HepG2 (cell line): ENCODE data around the gene SLC28A1. TPM values are rescaled to one million over a fixed set of nuclear protein-coding genes. Genes with fewer than 3 reads are reported as not detected.

Experiments used
- ASH2L ChIP-seq: fragments of 300-600, 200-600 bp; sonication (generic); IDR thresholded peaks from 2 replicates; pipeline ENCODE4 v1.7.0; 2017; ENCODE audit warnings: low read depth, mild to moderate bottlenecking, moderate library complexity, mixed read lengths, low read length; ENCODE audit not compliant: insufficient read length
- BCL6 ChIP-seq: IDR thresholded peaks from 2 replicates; pipeline ENCODE4 v1.6.1; 2016; ENCODE audit warnings: missing genetic modification reagents, missing compliant biosample characterization
- BHLHE40 ChIP-seq: IDR thresholded peaks from 2 replicates; pipeline ENCODE4 v1.6.1; 2011; ENCODE audit warnings: low read length, improper control_type of control experiment
- EHMT2 ChIP-seq: fragments of 200-600 bp; sonication (generic); IDR thresholded peaks from 2 replicates; pipeline ENCODE4 v1.7.0; 2017; ENCODE audit warnings: antibody characterized with exemption, low read depth, low read length, borderline replicate concordance
- ETV6 ChIP-seq: sonication (generic); formaldehyde crosslinking; conservative IDR thresholded peaks from 2 replicates; pipeline ENCODE4 v1.4.0; 2020; ENCODE audit warnings: missing genetic modification reagents
- FOXM1 ChIP-seq: sonication (generic); formaldehyde crosslinking; IDR thresholded peaks from 2 replicates; pipeline ENCODE4 v1.5.0; 2020; ENCODE audit warnings: missing genetic modification reagents
- KDM1A ChIP-seq: IDR thresholded peaks from 2 replicates; pipeline ENCODE4 v1.6.1; 2016; ENCODE audit warnings: missing compliant biosample characterization
- MIXL1 ChIP-seq: IDR thresholded peaks from 2 replicates; pipeline ENCODE4 v1.6.1; 2016
- MXD4 ChIP-seq: IDR thresholded peaks from 2 replicates; pipeline ENCODE4 v1.6.1; 2016; ENCODE audit warnings: mild to moderate bottlenecking, missing biosample characterization, missing genetic modification reagents
- NR2F2 ChIP-seq: IDR thresholded peaks from 2 replicates; pipeline ENCODE4 v1.6.1; 2012; ENCODE audit warnings: low read depth, inconsistent platforms, borderline replicate concordance
- RBAK ChIP-seq: sonication (generic); formaldehyde crosslinking; IDR thresholded peaks from 2 replicates; pipeline ENCODE4 v1.5.1; 2020; ENCODE audit warnings: mild to moderate bottlenecking, missing genetic modification reagents
- SMAD9 ChIP-seq: sonication (generic); formaldehyde crosslinking; IDR thresholded peaks from 2 replicates; pipeline ENCODE4 v1.5.1; 2020; ENCODE audit warnings: mild to moderate bottlenecking, missing genetic modification reagents
- STAG1 ChIP-seq: sonication (generic); formaldehyde crosslinking; IDR thresholded peaks from 2 replicates; pipeline ENCODE4 v1.4.0; 2020; ENCODE audit warnings: missing genetic modification reagents
- TBX3 ChIP-seq: fragments of 450-650 bp; IDR thresholded peaks from 2 replicates; pipeline ENCODE4 v1.6.1; 2017; ENCODE audit warnings: antibody characterized with exemption, mild to moderate bottlenecking, inconsistent platforms, borderline replicate concordance
- THYN1 ChIP-seq: sonication (generic); formaldehyde crosslinking; IDR thresholded peaks from 2 replicates; pipeline ENCODE4 v1.8.1; 2023; ENCODE audit warnings: low read depth, mild to moderate bottlenecking, moderate library complexity, missing genetic modification reagents, borderline replicate concordance
- ZFP36L1 ChIP-seq: sonication (generic); formaldehyde crosslinking; IDR thresholded peaks from 2 replicates; pipeline ENCODE4 v1.8.0; 2022; ENCODE audit warnings: mild to moderate bottlenecking, missing genetic modification reagents, moderate library complexity
- ZNF329 ChIP-seq: sonication (generic); formaldehyde crosslinking; IDR thresholded peaks from 2 replicates; pipeline ENCODE4 v1.9.0; 2021; ENCODE audit warnings: low read depth, mild to moderate bottlenecking, missing genetic modification reagents
- ZNF335 ChIP-seq: sonication (generic); formaldehyde crosslinking; IDR thresholded peaks from 2 replicates; pipeline ENCODE4 v1.4.0; 2020; ENCODE audit warnings: missing genetic modification reagents
- ZNF619 ChIP-seq: sonication (generic); formaldehyde crosslinking; IDR thresholded peaks from 2 replicates; pipeline ENCODE4 v1.4.0; 2020; ENCODE audit warnings: mild to moderate bottlenecking, missing genetic modification reagents
- ZNF766 ChIP-seq: sonication (generic); formaldehyde crosslinking; IDR thresholded peaks from 2 replicates; pipeline ENCODE4 v1.5.0; 2020; ENCODE audit warnings: missing genetic modification reagents, borderline replicate concordance
- ZSCAN30 ChIP-seq: sonication (generic); formaldehyde crosslinking; IDR thresholded peaks from 2 replicates; pipeline ENCODE4 v1.5.0; 2020; ENCODE audit warnings: mild to moderate bottlenecking, missing genetic modification reagents
- polyA plus RNA-seq, 8 experiments: library from polyadenylated mRNA; depleted of rRNA in 3 of 8; stranded (reverse) in 7 of 8; unstranded in 1 of 8; fragments of >200 nt; fragmentation: Illumina TruSeq in 4 of 8; extraction: Trizol in 4 of 8; gene quantifications; 2 replicates each; pipeline versions ENCODE4 v1.2.1 to v1.2.3, GENCODE V29; 2011 to 2016; ENCODE audit warnings: low read depth in 4 of 8, missing spikeins in 1 of 8, mixed read lengths in 1 of 8; ENCODE audit not compliant: insufficient read depth in 1 of 8
- total RNA-seq, 5 experiments: library from RNA; depleted of rRNA; stranded (reverse); fragments of >200 nt; fragmentation: Illumina TruSeq; extraction: Trizol; gene quantifications; 2 replicates each; pipeline ENCODE4 v1.2.3, GENCODE V29; 2016; ENCODE audit warnings: low read depth in 1 of 5
- TF ChIP-seq, protein P1 (sequence below): sonication (generic); formaldehyde crosslinking; IDR thresholded peaks from 2 replicates; pipeline ENCODE4 v1.4.0; 2020; ENCODE audit warnings: missing genetic modification reagents, borderline replicate concordance
- TF ChIP-seq, protein P2 (sequence below): sonication (generic); formaldehyde crosslinking; conservative IDR thresholded peaks from 2 replicates; pipeline ENCODE4 v1.4.0; 2020; ENCODE audit warnings: missing genetic modification reagents
- TF ChIP-seq, protein P3 (sequence below): sonication (generic); formaldehyde crosslinking; IDR thresholded peaks from 2 replicates; pipeline ENCODE4 v1.4.0; 2020; ENCODE audit warnings: missing genetic modification reagents
- TF ChIP-seq, protein P4 (sequence below): sonication (generic); formaldehyde crosslinking; IDR thresholded peaks from 2 replicates; pipeline ENCODE4 v1.5.0; 2020; ENCODE audit warnings: missing genetic modification reagents

Gene SLC28A1
- total and polyA plus RNA-seq, 2 of the 13 experiments (the other 11 are each of a cell fraction or from before 2014, with no cell fraction given) = 0.31 to 5.8 TPM

DNA sequence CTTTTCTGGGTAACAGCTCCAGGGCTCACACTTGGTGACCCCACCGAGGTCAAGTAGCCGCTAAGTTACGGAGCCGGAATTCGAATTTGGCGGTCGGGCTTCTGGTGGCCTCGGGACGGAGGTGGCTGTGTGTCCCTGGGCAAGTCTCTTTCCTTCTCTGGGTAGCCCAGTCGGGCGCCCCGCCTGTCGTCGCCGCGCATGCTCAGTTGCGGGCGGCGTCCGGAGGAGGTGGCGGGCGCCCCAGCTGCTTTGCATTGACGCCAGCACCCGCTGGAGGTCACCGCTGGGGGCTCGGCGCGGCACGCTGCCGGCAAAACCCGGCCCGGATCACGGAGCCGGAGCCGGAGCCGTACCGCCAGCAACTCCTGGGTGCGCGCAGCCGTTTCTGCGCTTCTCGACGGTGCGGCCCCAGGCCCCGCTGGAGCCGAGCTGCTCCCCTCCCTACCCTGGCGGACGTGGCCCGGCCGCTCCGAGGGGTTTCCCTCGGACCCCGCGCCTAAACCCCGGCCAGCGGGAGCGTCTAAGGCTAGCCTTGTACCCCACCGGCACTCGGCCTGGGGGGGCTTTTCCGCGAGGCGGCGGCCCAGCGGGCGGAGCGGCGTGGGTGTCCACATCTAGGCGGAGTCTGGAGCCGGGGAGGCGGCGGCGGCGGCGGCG is 96.7 kb downstream of the SLC28A1 start (continued):
- TF ChIP-seq ZSCAN30 (CRISPR knock-in tag) (no peak; the same call in 1 of the 2 replicates), ASH2L (peak; percentile 82), RBAK (no peak), BCL6 (CRISPR knock-in tag) (peak; percentile 73; the same call in 1 of the 2 replicates), THYN1 (CRISPR knock-in tag) (no peak), ZNF329 (CRISPR knock-in tag) (no peak), TBX3 (peak; percentile 51; the same call in 1 of the 2 replicates), ZFP36L1 (peak; percentile 40; the same call in 1 of the 2 replicates), SMAD9 (no peak), FOXM1 (CRISPR knock-in tag) (no peak), NR2F2 (no peak), KDM1A (CRISPR knock-in tag) (no peak), EHMT2 (no peak), STAG1 (peak; percentile 32; the same call in 1 of the 2 replicates), ZNF619 (CRISPR knock-in tag) (no peak), BHLHE40 (no peak), MXD4 (0 out of 2 replicates have a peak, but pooled peaks have one; percentile 45), ETV6 (peak; percentile 79), ZNF335 (CRISPR knock-in tag) (no peak), ZNF766 (CRISPR knock-in tag) (0 out of 2 replicates have a peak, but pooled peaks have one; percentile 28), MIXL1 (CRISPR knock-in tag) (no peak)
- TF ChIP-seq, protein P1, sequence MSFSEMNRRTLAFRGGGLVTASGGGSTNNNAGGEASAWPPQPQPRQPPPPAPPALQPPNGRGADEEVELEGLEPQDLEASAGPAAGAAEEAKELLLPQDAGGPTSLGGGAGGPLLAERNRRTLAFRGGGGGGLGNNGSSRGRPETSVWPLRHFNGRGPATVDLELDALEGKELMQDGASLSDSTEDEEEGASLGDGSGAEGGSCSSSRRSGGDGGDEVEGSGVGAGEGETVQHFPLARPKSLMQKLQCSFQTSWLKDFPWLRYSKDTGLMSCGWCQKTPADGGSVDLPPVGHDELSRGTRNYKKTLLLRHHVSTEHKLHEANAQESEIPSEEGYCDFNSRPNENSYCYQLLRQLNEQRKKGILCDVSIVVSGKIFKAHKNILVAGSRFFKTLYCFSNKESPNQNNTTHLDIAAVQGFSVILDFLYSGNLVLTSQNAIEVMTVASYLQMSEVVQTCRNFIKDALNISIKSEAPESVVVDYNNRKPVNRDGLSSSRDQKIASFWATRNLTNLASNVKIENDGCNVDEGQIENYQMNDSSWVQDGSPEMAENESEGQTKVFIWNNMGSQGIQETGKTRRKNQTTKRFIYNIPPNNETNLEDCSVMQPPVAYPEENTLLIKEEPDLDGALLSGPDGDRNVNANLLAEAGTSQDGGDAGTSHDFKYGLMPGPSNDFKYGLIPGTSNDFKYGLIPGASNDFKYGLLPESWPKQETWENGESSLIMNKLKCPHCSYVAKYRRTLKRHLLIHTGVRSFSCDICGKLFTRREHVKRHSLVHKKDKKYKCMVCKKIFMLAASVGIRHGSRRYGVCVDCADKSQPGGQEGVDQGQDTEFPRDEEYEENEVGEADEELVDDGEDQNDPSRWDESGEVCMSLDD = no peak; the same call in 1 of the 2 replicates
- TF ChIP-seq, protein P2, sequence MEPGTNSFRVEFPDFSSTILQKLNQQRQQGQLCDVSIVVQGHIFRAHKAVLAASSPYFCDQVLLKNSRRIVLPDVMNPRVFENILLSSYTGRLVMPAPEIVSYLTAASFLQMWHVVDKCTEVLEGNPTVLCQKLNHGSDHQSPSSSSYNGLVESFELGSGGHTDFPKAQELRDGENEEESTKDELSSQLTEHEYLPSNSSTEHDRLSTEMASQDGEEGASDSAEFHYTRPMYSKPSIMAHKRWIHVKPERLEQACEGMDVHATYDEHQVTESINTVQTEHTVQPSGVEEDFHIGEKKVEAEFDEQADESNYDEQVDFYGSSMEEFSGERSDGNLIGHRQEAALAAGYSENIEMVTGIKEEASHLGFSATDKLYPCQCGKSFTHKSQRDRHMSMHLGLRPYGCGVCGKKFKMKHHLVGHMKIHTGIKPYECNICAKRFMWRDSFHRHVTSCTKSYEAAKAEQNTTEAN (CRISPR knock-in tag) = 0 out of 2 replicates have a peak, but pooled peaks have one; percentile 24
- TF ChIP-seq, protein P3, sequence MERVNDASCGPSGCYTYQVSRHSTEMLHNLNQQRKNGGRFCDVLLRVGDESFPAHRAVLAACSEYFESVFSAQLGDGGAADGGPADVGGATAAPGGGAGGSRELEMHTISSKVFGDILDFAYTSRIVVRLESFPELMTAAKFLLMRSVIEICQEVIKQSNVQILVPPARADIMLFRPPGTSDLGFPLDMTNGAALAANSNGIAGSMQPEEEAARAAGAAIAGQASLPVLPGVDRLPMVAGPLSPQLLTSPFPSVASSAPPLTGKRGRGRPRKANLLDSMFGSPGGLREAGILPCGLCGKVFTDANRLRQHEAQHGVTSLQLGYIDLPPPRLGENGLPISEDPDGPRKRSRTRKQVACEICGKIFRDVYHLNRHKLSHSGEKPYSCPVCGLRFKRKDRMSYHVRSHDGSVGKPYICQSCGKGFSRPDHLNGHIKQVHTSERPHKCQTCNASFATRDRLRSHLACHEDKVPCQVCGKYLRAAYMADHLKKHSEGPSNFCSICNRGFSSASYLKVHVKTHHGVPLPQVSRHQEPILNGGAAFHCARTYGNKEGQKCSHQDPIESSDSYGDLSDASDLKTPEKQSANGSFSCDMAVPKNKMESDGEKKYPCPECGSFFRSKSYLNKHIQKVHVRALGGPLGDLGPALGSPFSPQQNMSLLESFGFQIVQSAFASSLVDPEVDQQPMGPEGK (CRISPR knock-in tag) = peak; percentile 93
- TF ChIP-seq, protein P4, sequence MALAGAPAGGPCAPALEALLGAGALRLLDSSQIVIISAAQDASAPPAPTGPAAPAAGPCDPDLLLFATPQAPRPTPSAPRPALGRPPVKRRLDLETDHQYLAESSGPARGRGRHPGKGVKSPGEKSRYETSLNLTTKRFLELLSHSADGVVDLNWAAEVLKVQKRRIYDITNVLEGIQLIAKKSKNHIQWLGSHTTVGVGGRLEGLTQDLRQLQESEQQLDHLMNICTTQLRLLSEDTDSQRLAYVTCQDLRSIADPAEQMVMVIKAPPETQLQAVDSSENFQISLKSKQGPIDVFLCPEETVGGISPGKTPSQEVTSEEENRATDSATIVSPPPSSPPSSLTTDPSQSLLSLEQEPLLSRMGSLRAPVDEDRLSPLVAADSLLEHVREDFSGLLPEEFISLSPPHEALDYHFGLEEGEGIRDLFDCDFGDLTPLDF (CRISPR knock-in tag) = peak; percentile 80; the same call in 1 of the 2 replicates
